ENCODE results near the gene C9orf85.

C9orf85 gene

DNA sequence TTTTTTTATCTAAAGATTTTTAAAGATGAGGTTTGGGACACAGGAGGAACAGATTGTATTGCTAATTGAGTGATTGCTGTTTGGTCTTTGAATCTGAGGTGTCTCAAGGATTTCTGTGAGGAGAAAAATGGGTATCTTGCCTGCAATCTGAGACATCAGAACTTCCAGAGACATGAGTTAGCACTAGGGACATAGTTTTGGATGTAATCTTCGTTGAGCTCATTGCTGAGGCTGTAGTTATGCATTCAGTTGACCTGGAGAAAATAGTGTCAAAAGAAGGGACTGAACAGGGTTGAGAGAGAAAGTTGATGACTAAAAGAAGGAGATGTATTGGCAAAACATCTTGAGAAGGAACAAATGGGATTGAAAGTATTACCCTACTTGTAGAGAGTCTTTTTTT is 24.6 kb downstream of the C9orf85 start:
- Histone ChIP-seq H3K4me3 (replicated peaks; ENCODE audit: insufficient read depth, low read length) (no peak overlapping the region), H3K27me3 (ENCODE audit: insufficient read depth, poor library complexity, severe bottlenecking) (no peaks in the 10 kb centered on the region), H3K27ac (replicated peaks) (no peak overlapping the region)
- DNase-seq (ENCODE audit: low read depth in 1 of 2, low spot score in 1 of 2): no peak
- TF ChIP-seq, protein P1, sequence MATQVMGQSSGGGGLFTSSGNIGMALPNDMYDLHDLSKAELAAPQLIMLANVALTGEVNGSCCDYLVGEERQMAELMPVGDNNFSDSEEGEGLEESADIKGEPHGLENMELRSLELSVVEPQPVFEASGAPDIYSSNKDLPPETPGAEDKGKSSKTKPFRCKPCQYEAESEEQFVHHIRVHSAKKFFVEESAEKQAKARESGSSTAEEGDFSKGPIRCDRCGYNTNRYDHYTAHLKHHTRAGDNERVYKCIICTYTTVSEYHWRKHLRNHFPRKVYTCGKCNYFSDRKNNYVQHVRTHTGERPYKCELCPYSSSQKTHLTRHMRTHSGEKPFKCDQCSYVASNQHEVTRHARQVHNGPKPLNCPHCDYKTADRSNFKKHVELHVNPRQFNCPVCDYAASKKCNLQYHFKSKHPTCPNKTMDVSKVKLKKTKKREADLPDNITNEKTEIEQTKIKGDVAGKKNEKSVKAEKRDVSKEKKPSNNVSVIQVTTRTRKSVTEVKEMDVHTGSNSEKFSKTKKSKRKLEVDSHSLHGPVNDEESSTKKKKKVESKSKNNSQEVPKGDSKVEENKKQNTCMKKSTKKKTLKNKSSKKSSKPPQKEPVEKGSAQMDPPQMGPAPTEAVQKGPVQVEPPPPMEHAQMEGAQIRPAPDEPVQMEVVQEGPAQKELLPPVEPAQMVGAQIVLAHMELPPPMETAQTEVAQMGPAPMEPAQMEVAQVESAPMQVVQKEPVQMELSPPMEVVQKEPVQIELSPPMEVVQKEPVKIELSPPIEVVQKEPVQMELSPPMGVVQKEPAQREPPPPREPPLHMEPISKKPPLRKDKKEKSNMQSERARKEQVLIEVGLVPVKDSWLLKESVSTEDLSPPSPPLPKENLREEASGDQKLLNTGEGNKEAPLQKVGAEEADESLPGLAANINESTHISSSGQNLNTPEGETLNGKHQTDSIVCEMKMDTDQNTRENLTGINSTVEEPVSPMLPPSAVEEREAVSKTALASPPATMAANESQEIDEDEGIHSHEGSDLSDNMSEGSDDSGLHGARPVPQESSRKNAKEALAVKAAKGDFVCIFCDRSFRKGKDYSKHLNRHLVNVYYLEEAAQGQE (IDR thresholded peaks at IDR 0.05; ENCODE audit: insufficient replicate concordance, low read depth): no peak
- TF ChIP-seq, protein P2, sequence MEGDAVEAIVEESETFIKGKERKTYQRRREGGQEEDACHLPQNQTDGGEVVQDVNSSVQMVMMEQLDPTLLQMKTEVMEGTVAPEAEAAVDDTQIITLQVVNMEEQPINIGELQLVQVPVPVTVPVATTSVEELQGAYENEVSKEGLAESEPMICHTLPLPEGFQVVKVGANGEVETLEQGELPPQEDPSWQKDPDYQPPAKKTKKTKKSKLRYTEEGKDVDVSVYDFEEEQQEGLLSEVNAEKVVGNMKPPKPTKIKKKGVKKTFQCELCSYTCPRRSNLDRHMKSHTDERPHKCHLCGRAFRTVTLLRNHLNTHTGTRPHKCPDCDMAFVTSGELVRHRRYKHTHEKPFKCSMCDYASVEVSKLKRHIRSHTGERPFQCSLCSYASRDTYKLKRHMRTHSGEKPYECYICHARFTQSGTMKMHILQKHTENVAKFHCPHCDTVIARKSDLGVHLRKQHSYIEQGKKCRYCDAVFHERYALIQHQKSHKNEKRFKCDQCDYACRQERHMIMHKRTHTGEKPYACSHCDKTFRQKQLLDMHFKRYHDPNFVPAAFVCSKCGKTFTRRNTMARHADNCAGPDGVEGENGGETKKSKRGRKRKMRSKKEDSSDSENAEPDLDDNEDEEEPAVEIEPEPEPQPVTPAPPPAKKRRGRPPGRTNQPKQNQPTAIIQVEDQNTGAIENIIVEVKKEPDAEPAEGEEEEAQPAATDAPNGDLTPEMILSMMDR (IDR thresholded peaks at IDR 0.05; ENCODE audit: insufficient read depth, low read length): no peak
- TF ChIP-seq SPI1 (IDR thresholded peaks at IDR 0.05; ENCODE audit: borderline replicate concordance, low read depth): no peak
- TF ChIP-seq POLR2AphosphoS5 (IDR thresholded peaks at IDR 0.05; ENCODE audit: low read depth): no peak
- TF ChIP-seq GABPA (IDR thresholded peaks at IDR 0.05; ENCODE audit: low read depth): no peak

DNA sequence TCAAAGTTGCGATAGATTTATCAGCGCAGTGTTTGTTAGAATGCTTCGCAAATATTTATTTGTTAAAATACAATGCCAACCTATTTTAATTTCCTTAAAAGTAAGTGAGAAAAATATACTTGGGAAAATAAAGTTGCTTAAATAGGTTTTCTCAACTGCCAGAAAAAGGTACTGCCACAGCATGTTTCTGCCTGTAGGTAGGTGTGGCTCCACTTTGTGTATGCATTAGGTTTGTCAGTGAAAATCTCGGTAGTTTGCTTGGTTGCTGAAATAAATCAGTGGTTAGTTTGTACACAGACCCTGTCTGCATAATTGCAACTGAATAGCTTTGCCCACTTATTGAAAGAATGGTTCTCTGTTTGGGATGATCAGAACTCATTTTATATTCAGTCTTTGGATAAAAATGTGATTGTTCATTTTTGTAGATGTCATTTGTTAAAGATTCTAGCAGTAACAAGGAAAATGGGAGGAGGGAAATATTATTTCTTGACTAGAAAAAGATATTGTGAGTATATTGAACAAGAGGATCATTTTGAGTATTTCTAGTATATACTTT is 25.7 kb downstream of the C9orf85 start:
- no peaks in the 10 kb centered on the region for H3K27me3 ChIP-seq (ENCODE audit: insufficient read depth, poor library complexity, severe bottlenecking)
- DNase-seq (ENCODE audit: low read depth in 1 of 2, low spot score in 1 of 2): no peak
- H3K27ac ChIP-seq (replicated peaks): no peak overlapping the region

DNA sequence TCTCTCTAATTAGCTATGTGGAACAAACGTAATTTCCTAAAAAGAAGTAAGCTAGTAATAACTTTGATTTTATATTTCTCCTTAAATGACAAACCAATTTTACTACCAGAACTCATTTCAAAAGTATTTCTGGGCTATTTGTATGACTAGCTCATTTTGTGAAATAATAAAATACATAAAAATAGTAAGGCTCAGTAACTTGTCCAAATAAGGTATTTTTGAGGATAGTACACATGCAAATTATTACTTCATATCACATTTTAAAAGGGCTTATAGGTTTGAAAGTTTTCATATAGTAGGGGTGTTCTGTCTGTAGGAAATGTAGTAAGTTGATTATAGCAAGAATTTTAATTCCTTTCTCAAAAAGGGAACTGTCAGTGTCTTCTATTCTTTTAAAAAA is 26.5 kb downstream of the C9orf85 start:
- Histone ChIP-seq H3K27ac (replicated peaks) (no peak overlapping the region), H3K4me3 (replicated peaks; ENCODE audit: insufficient read depth, low read length) (no peak overlapping the region), H3K27me3 (ENCODE audit: insufficient read depth, poor library complexity, severe bottlenecking) (no peaks in the 10 kb centered on the region)
- TF ChIP-seq, protein P1 (IDR thresholded peaks at IDR 0.05; ENCODE audit: insufficient replicate concordance, low read depth): no peak
- TF ChIP-seq GABPA (IDR thresholded peaks at IDR 0.05; ENCODE audit: low read depth): no peak
- TF ChIP-seq, protein P2 (IDR thresholded peaks at IDR 0.05; ENCODE audit: insufficient read depth, low read length): no peak
- TF ChIP-seq POLR2AphosphoS5 (IDR thresholded peaks at IDR 0.05; ENCODE audit: low read depth): no peak
- TF ChIP-seq SPI1 (IDR thresholded peaks at IDR 0.05; ENCODE audit: borderline replicate concordance, low read depth): 0 out of 2 replicates have a peak, but pooled peaks have one; percentile 31
- DNase-seq (ENCODE audit: low read depth in 1 of 2, low spot score in 1 of 2): no peak

More for the DNA sequence above, 25.7 kb downstream of the C9orf85 start:
- H3K4me3 ChIP-seq (replicated peaks; ENCODE audit: insufficient read depth, low read length): no peak overlapping the region
- no peak for TF ChIP-seq POLR2AphosphoS5 (IDR thresholded peaks at IDR 0.05; ENCODE audit: low read depth)
- no peak for TF ChIP-seq SPI1 (IDR thresholded peaks at IDR 0.05; ENCODE audit: borderline replicate concordance, low read depth)
- TF ChIP-seq, protein P1 (IDR thresholded peaks at IDR 0.05; ENCODE audit: insufficient replicate concordance, low read depth): no peak
- no peak for TF ChIP-seq GABPA (IDR thresholded peaks at IDR 0.05; ENCODE audit: low read depth)
- TF ChIP-seq, protein P2 (IDR thresholded peaks at IDR 0.05; ENCODE audit: insufficient read depth, low read length): no peak

Measured in HL-60 (cell line).